ENCODE measurements around the gene CR2.
"Not testable (repeated sequence)": the region's sequence is repeated elsewhere in the genome, so short reads cannot be mapped to it uniquely, and the experiment has no call there.

Gene CR2

GRCh38 chr1:207453710-207454045 is 450 bp upstream of the CR2 start:
- no peak for DNase-seq

- DNase-seq = no peak
Measured at GRCh38 chr1:207455183-207455754, 1.1 kb downstream of the CR2 start.

GRCh38 chr1:207458414-207458813 is 4.3 kb downstream of the CR2 start:
- no peak for DNase-seq

DNA sequence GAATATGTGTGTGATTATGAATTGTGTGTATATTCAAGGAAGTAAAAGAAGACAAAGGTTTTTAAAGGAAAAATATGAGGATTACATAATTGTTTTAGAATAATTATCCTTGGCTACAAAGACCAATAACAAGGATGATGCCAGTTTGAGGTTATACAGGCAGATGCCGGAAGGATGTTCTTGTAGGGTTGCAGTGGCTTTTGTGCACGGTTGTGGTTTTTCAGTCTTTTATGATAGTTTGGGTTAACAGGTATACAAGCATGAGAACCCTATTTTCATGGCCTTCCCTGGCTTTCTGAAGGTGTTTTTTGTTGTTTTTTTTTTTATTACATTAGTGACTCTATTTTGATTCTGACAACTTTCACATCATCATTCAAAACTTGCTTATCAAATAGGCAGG is 4.9 kb downstream of the CR2 start:
- no peak for DNase-seq

- no peak for DNase-seq
Measured at GRCh38 chr1:207461649-207462048, 7.5 kb downstream of the CR2 start.

DNA sequence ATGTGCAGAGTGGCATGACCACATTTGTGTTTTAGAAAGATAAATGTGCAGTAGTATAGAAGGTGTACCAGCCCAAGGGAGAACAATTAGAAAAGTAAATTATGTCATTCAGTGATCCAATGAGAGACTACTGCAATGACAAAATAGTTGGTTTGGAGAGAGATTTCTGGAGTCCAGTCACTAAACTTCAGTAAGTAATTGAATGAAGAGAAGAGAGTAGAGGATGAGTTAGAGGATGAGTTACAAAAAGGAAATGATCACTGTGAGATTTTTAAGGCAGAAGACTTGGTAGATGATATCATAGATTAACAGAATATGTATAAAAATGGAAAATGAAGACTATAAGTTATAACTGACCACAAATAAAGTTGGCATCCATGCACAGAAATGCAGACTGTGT is 8.4 kb downstream of the CR2 start:
- DNase-seq = no peak

- DNase-seq = no peak
Measured at GRCh38 chr1:207463021-207463420, 8.9 kb downstream of the CR2 start.

DNA sequence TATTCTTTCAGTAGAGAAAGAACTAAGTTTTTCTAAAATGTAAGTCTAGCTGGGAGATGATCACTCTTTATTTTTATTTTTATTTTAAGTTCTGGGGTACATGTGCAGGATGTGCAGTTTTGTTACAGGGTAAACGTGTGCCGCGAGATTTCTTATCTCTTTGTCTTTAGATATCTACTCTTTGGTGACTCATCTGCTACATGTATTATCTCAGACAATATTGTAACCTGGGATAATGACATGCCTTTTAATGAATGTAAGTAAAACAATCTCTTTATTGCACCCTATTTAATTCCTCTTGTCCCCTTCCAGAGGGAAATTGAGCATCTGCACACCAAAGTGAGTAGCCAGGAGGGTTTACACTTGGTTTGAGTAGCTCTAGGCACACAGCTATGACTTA is 9.4 kb downstream of the CR2 start:
- DNase-seq = no peak

DNA sequence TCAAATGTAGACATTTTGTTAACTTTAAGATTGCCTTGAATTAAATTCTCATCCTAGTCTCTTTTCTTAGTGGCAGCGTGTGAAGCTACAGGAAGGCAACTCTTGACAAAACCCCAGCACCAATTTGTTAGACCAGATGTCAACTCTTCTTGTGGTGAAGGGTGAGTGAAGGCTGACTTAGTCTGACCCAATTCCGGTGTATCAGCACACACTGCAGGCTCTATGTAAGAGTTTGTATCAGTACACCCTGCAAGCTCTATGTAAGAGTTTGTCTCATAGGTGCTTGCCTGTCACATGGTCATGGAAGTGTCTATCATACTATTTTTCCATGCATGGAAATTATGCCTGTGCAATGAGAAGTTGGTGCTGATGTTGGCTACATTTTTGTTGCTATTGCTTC is 16.8 kb downstream of the CR2 start:
- no peak for DNase-seq

- DNase-seq = no peak
Measured at GRCh38 chr1:207474210-207474609, 20.1 kb downstream of the CR2 start.

GRCh38 chr1:207486198-207486597 is 32.1 kb downstream of the CR2 start:
- DNase-seq = no peak

GRCh38 chr1:207487636-207488035 is 33.5 kb downstream of the CR2 start:
- DNase-seq = no peak

- DNase-seq = no peak
Measured at GRCh38 chr1:207493212-207493611, 39.1 kb downstream of the CR2 start.

- DNase-seq = no peak
Measured at GRCh38 chr1:207494171-207494570, 40.0 kb downstream of the CR2 start.

DNA sequence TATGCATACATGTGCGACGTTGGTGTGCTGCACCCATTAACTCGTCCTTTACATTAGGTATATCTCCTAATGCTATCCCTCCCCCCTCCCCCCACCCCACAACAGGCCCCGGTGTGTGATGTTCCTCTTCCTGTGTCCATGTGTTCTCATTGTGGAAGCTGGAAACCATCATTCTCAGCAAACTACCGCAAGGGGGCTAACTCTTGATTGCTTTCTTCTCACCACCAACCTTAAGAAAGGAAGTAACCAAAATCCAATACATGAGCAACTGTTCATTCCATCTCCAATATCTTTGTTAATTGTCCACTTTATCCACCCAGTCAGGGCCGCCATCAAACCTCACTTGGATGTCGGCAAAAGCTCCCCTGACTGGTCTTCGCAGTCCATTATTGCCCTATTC is 41.2 kb downstream of the CR2 start:
- not testable (repeated sequence) for DNase-seq

DNA sequence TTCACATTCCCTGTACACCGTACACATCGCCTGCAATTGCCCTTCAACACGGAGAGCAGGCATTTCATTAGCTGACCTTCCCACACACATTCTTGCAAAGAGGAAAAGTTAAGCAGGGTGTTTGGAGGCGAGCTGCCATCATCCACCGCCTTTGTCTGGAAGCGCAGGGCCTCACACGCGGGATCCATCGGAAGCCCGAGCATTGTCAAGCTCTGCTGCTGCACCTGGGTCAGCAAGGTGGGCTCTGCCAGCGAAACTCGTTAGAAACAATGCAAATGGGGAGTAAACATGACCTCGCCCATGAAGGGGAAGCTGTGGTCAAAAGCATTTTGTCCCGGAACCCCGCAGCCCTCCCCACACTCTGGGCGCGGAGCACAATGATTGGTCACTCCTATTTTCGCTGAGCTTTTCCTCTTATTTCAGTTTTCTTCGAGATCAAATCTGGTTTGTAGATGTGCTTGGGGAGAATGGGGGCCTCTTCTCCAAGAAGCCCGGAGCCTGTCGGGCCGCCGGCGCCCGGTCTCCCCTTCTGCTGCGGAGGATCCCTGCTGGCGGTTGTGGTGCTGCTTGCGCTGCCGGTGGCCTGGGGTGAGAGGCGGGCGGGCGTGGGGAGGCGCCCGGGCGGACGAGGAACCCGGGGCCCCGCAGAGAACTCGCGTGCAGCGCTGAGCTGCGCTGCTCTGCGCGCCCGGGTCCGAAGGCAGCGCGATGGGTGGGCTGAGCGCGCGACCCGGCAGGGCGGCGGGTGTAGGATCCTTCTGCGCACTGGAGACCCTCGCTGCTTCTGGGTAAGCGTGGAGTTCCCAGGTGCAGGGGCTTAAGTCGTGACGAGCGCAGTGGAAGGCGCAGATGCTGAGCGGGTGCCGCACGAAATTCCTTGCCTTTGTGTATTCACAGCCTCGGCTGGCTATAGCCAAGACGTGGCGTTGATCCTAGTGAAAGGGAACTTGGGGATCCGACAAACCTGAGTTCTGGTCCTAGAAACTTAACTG is 42.0 kb downstream of the CR2 start, which contains the start of gene CR1:
TSS of gene CR1 (plus strand) at position 357 of the 992 bp plus-strand sequence. CDS start at position 468, 111 bp downstream.
- DNase-seq = no peak

- no peak for DNase-seq
Measured at GRCh38 chr1:207497941-207498340, 43.8 kb downstream of the CR2 start.

GRCh38 chr1:207499573-207499972 is 45.4 kb downstream of the CR2 start:
- DNase-seq = peak; percentile 20 to 28

DNA sequence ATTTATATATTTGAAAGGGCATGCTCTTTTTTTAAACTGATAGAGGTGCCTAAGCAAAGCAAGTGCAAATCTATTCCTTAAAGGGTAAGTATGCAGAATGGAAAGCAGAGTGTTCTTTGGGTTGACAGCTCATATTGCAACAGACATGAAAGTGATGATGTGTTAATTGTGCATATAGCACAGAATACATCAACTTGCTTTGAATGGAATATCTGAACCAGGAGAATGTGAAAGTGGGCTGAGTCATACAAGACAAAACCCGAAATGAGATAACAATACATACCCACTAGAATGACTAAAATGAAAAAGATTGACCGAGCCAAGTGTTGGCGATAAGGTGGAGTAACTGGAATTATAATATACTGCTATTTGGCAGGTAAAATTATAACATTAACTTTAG is 46.2 kb downstream of the CR2 start:
- no peak for DNase-seq

DNA sequence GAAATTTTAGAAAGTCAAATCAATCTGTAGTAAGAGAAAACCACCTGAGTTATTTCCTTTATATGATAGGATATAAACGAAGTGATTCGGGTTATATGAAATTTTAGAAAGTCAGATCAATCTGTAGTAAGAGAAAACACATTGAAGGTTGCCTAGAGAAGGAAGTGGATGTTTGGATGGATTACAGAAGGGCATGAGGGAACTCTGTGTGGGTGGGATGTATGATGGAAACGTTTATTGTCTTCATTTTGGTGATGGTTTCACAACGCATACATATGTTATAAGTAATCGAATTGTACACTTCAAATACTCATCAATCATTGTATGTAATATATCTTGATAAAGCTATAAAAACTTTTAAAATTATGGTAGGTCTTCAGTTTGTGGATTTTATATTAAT is 46.9 kb downstream of the CR2 start:
- DNase-seq = no peak

GRCh38 chr1:207502726-207503125 is 48.6 kb downstream of the CR2 start:
- DNase-seq = no peak

- no peak for DNase-seq
Measured at GRCh38 chr1:207503950-207504349, 49.8 kb downstream of the CR2 start.

- no peak for DNase-seq
Measured at GRCh38 chr1:207504438-207504837, 50.3 kb downstream of the CR2 start.

GRCh38 chr1:207510444-207510843 is 56.3 kb downstream of the CR2 start:
- DNase-seq = no peak

GRCh38 chr1:207514890-207515289 is 60.8 kb downstream of the CR2 start:
- DNase-seq = no peak

Data from NCI-H1930 (cell line).